Fibroblast of pulmonary artery (primary cell): ENCODE data around the gene ADNP.

Experiments
- DNase-seq: peaks from one replicate; pipeline ENCODE4 v3.0.0-alpha.2; 2010; ENCODE audit warnings: low read depth
- H3K4me3 ChIP-seq: replicated peaks from 2 replicates; pipeline ENCODE4 v1.5.1; 2011; ENCODE audit warnings: low read depth, mild to moderate bottlenecking, control low read depth, low read length, moderate library complexity
- TF ChIP-seq, protein P1 (sequence below): IDR thresholded peaks from 2 replicates; pipeline ENCODE4 v1.5.1; 2011; ENCODE audit warnings: mild to moderate bottlenecking, control low read depth, low read length, inconsistent platforms; ENCODE audit errors: missing control alignments

Gene ADNP

DNA sequence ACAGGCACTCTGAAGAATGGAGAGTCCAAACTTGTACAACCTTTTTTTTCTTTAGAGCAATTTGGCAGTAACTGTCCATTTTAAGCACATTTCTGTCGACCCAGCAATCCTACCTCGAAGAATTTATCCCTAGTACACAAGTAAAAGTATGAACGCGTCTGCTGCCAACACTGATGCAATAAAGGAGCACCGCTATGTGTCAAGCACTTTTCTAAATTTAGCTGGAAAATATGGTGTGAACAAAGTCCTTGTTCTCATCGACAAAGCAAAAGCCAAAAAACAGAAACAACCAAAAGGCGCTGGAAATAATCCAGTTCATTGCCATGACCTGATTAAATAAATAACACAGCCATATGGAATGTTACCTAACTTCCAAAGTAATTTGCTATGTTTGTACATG lies 26.0 kb upstream of the ADNP start:
- TF ChIP-seq, protein P1, sequence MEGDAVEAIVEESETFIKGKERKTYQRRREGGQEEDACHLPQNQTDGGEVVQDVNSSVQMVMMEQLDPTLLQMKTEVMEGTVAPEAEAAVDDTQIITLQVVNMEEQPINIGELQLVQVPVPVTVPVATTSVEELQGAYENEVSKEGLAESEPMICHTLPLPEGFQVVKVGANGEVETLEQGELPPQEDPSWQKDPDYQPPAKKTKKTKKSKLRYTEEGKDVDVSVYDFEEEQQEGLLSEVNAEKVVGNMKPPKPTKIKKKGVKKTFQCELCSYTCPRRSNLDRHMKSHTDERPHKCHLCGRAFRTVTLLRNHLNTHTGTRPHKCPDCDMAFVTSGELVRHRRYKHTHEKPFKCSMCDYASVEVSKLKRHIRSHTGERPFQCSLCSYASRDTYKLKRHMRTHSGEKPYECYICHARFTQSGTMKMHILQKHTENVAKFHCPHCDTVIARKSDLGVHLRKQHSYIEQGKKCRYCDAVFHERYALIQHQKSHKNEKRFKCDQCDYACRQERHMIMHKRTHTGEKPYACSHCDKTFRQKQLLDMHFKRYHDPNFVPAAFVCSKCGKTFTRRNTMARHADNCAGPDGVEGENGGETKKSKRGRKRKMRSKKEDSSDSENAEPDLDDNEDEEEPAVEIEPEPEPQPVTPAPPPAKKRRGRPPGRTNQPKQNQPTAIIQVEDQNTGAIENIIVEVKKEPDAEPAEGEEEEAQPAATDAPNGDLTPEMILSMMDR = no peak
- peak; percentile 38 for DNase-seq
- H3K4me3 ChIP-seq = peak overlapping the region; percentile 93

DNA sequence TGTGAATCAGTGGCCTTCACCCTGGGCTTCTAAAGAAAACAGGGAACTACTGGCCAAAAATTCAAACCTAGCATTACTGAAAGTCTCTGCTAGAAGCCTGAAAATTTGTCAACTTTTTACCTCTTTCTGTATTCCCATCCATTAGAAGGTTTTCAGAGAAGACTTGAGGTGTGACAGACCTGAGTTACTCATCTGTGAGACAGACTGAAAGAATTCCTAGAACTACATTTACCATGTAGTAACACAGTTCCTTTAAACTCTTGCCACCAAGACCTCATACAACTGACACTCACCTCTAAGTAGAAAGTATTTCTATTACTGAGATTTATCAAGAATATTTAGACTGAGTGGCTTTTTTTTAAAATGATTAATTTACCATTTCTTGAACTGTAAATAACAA lies 22.6 kb upstream of the ADNP start:
- TF ChIP-seq, protein P1 = no peak
- no peak overlapping the region for H3K4me3 ChIP-seq
- DNase-seq = no peak

DNA sequence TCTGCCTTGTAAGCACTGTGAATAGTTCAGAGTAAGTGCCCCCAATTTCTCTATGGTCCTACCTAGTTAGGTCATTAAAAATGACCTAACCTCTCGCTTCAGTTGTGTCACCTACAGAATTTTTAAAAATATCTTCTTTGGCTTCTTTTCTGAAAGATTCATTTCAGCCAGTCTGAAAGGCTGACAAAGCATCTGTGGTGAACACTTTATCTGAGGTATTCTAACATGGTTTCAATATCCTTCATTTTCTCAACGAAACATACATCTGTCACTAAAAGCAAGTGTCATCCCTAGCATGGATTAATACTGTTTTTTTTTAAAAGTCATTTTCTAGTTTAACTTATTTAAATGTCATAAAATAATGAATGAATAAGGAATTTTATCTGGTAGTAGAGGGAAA lies 22.0 kb upstream of the ADNP start:
- no peak for DNase-seq
- TF ChIP-seq, protein P1 = no peak
- no peak overlapping the region for H3K4me3 ChIP-seq

DNA sequence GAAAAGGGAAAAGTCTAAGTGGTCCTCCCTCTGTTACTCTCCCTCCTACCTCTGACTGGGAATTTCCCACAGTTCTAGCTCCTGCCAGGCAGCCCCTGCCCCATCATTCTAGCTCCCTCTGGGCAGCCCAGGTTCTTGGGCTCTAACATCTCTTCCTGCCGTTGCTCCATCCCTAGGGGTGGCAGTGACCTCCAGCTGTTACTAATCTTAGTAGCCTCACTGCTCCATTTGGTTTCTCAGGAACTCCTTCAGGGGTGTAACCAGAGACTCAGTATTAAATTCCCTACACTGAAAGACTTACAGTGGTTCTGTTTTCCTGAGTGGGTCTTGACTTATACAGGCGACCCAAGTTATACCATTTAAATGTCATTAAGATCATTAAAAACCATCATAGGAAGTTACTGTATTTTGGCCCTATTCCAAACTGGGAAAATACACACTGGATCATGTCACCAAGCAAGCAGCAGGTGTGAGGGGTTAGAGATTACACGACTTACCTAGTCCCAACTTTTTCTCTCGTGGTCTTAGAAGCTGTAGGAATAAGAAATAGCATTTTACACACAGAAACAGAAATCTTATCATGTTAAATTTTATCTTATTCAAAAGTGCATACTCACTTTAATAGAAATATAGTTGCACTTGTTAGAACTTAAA lies 17.0 kb upstream of the ADNP start:
- DNase-seq = no peak
- no peak overlapping the region for H3K4me3 ChIP-seq
- TF ChIP-seq, protein P1 = no peak

DNA sequence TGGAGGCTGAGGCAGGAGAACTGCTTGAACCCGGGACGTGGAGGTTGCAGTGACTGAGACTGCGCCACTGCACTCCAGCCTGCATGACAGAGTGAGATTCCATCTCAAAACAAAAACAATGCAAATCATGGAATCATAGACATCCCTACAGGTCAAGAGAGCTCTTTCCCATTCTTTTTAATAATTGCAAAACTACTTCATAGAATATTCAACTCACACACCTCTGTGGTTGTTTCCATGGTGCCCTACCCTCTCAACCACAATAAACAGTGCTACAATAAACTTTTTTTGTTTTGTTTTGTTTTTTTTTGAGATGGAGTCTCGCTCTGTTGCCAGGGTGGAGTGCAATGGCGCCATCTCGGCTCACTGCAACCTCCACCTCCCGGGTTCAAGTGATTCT lies 11.8 kb upstream of the ADNP start:
- TF ChIP-seq, protein P1 = no peak
- no peak for DNase-seq
- no peak overlapping the region for H3K4me3 ChIP-seq

DNA sequence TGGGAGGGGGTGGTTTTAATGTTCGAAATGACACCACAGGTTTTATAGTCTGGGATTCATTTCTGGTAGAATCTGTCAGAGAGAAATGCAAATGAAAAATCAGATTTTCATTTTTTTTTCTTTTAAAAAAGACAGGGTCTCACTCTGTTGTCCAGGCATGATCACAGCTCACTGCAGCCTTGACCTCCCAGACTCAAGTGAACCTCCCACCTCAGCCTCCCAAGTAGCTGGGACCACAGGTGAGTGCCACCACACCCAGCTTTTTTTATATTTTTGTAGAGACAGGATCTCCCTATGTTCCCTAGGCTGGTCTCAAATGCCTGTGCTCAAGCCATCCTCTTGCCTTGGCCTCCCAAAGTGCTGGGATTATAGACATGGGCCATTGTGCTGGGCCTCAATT lies 2.4 kb upstream of the ADNP start:
- TF ChIP-seq, protein P1 = no peak
- DNase-seq = no peak
- H3K4me3 ChIP-seq = no peak overlapping the region

DNA sequence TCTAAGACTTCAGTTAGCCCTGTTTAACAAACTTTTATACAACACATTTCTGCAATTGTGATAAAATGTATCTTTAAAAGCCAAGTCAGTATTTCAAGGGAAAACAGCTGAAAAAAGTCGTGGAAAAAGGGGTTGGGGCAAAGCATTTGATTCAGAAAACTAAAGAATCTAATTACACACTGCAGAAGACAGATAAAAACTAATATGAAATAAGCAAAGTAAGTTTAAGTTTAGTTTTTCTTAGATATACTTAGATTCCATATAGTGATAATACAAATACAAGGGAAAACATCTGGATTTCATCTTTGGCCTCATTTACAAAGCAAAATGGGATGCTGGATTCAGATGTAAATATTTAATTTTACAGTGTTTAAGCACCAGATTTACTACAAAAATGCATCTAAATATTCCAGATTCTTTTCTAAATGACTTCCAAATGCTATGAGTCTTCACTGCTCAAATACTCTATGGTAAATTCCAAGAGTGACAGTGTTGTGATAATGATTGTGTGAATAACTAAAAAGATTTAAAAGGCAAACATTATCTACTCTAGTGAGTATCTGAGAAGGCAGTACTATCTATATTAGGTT lies 1.5 kb upstream of the ADNP start:
- TF ChIP-seq, protein P1 = no peak
- H3K4me3 ChIP-seq = no peak overlapping the region
- DNase-seq = no peak
